Islet precursor cell (in vitro differentiated cells): ENCODE measurements around the gene SLC25A1.
"Not testable (repeated sequence)": the region's sequence is repeated elsewhere in the genome, so short reads cannot be mapped to it uniquely, and the experiment has no call there.

Source experiments
- DNase-seq: peaks from one replicate; pipeline ENCODE4 v3.0.0-alpha.2; 2018

SLC25A1 gene

GRCh38 chr22:19204640-19205039 lies 26.1 kb upstream of the SLC25A1 start:
- DNase-seq = no peak

- DNase-seq = no peak
Observed at GRCh38 chr22:19203834-19204233, 25.3 kb upstream of the SLC25A1 start.

- not testable (repeated sequence) for DNase-seq
Observed at GRCh38 chr22:19202799-19203186, 24.3 kb upstream of the SLC25A1 start.

- DNase-seq = no peak
Observed at GRCh38 chr22:19201869-19202798, 23.6 kb upstream of the SLC25A1 start.

- DNase-seq = no peak
Observed at GRCh38 chr22:19201130-19201868, 22.8 kb upstream of the SLC25A1 start.

GRCh38 chr22:19199479-19199878 lies 20.9 kb upstream of the SLC25A1 start:
- DNase-seq = no peak

GRCh38 chr22:19197997-19198865 lies 19.7 kb upstream of the SLC25A1 start:
- DNase-seq = no peak

- DNase-seq = no peak
Observed at GRCh38 chr22:19196841-19197612, 18.5 kb upstream of the SLC25A1 start.

- no peak for DNase-seq
Observed at GRCh38 chr22:19195796-19196731, 17.5 kb upstream of the SLC25A1 start.

- no peak for DNase-seq
Observed at GRCh38 chr22:19194766-19195536, 16.4 kb upstream of the SLC25A1 start.

- no peak for DNase-seq
Observed at GRCh38 chr22:19193879-19194278, 15.3 kb upstream of the SLC25A1 start.

GRCh38 chr22:19187716-19188563 lies 9.4 kb upstream of the SLC25A1 start:
- peak; percentile 37 for DNase-seq

GRCh38 chr22:19184276-19184997 lies 5.9 kb upstream of the SLC25A1 start:
- no peak for DNase-seq

- no peak for DNase-seq
Observed at GRCh38 chr22:19183216-19183615, 4.7 kb upstream of the SLC25A1 start.

- no peak for DNase-seq
Observed at GRCh38 chr22:19182472-19183157, 4.1 kb upstream of the SLC25A1 start.

- no peak for DNase-seq
Observed at GRCh38 chr22:19181786-19182471, 3.4 kb upstream of the SLC25A1 start.

- DNase-seq = peak; percentile 43
Observed at GRCh38 chr22:19180740-19181410, 2.3 kb upstream of the SLC25A1 start.
